Adrenal gland (tissue), 12 donors: Measurements from ENCODE around the gene GOT1. TPM values are rescaled to one million over a fixed set of nuclear protein-coding genes. Genes with fewer than 3 reads are reported as not detected.

Experiments used
- DNase-seq, 7 donors: peaks; one replicate each; pipeline ENCODE4 v3.0.0-alpha.2; 2019 to 2020
- H3K27ac ChIP-seq, 5 donors: fragments of 200-600 bp; sonication (generic) in 4 of 5; 1 replicate in 3 of 5; 2 replicates in 2 of 5; pipeline versions ENCODE4 v1.5.1 to v1.8.0; 2016 to 2020; ENCODE audit warnings: mild to moderate bottlenecking in 1 of 5
- H3K27me3 ChIP-seq: fragments of 200-600 bp; 2 replicates; pipeline ENCODE4 v1.8.0; 2021
- H3K36me3 ChIP-seq, 2 donors: fragments of 200-600 bp; replicated peaks in 1 of 2; 1 replicate in 1 of 2; 2 replicates in 1 of 2; pipeline versions ENCODE4 v1.5.1 to v1.8.0; 2018 to 2022
- H3K4me1 ChIP-seq, 2 donors: fragments of 200-600 bp; replicated peaks in 1 of 2; 1 replicate in 1 of 2; 2 replicates in 1 of 2; pipeline versions ENCODE4 v1.5.1 to v1.8.0; 2018 to 2021
- H3K4me3 ChIP-seq, 4 donors: fragments of 200-600 bp; sonication (generic) in 3 of 4; one replicate each; pipeline ENCODE4 v1.5.1; 2016 to 2018
- H3K9me3 ChIP-seq, 3 donors: fragments of 200-600 bp; sonication (generic) in 1 of 3; replicated peaks in 1 of 3; 1 replicate in 2 of 3; 2 replicates in 1 of 3; pipeline versions ENCODE4 v1.5.1 to v1.8.0; 2016 to 2021
- CTCF ChIP-seq, 6 experiments: fragments of 450-650 bp in 4 of 6; fragments of 200-600 bp in 2 of 6; sonication (generic) in 1 of 6; IDR thresholded peaks; 1 replicate in 5 of 6; 2 replicates in 1 of 6; pipeline versions ENCODE4 v1.5.1 to v1.8.0; 2016 to 2021; ENCODE audit warnings: antibody characterized with exemption in 6 of 6, mild to moderate bottlenecking in 2 of 6, moderate library complexity in 1 of 6
- POLR2A ChIP-seq, 2 donors: fragments of 450-650 bp; IDR thresholded peaks; one replicate each; pipeline ENCODE4 v1.6.1; 2017; ENCODE audit warnings: antibody characterized with exemption in 2 of 2, mild to moderate bottlenecking in 2 of 2, moderate library complexity in 1 of 2
- WGBS, 4 donors: extraction: QIAGEN DNeasy Blood & Tissue Kit in 2 of 4; methylation state at CpG; one replicate each; pipeline versions ENCODE4 v1.1.5 to v1.1.7; 2013 to 2017; 5-methylcytosine and 5-hydroxymethylcytosine counted together
- intact Hi-C, 2 donors: fragments of 100-400 bp; cut with DNase I; formaldehyde crosslinking; loops; one replicate each; pipeline versions ENCODE4 v1.14.1 to v1.15.0; 2022 to 2023
- polyA plus RNA-seq, 3 donors: library from polyadenylated mRNA; stranded (reverse); fragments of 200-250 nt in 2 of 3; fragments of 350-450 nt in 1 of 3; fragmentation: Illumina TruSeq in 1 of 3; extraction: RNeasy Lipid Tissue Mini Kit (QIAGEN cat#74804) in 1 of 3; gene quantifications; one replicate each; pipeline ENCODE4 v1.2.3, GENCODE V29; 2013 to 2014
- total RNA-seq, 9 donors: library from RNA; depleted of rRNA in 4 of 9; stranded (reverse); fragments of >200 nt in 4 of 9; fragments of 120-200 nt in 1 of 9; fragmentation: NEBNext Ultra II Directional in 1 of 9; extraction: Animal tissue kit (Norgen Biotek cat#: 25700) in 1 of 9; gene quantifications; one replicate each; pipeline versions ENCODE4 v1.1.0 to v1.2.4, GENCODE V29; 2013 to 2023
- donor health status: healthy with polysubstance abuse.
- donor health status: Bipolar disorder and iron deficiency.
- donor health status: DM: yes; HTN: yes; CAD: no.
- donor health status: DM: no; HTN: no; CAD: no.
- donor health status: DM: no; HTN: no; CAD: no.
- donor health status: DM: yes; HTN: yes; CAD: no.

Gene GOT1
- total and polyA plus RNA-seq, 12 donors, result 10.7 to 139 (median 29.8) TPM

GRCh38 chr10:99430116-99430450 lies 341 bp downstream of the GOT1 start:
- DNase-seq, result no peak
- H3K4me3 ChIP-seq, result peak overlapping the region; percentile 31 to 86 (median 65)
- no peaks in the 10 kb centered on the region for H3K9me3 ChIP-seq
- WGBS, 4 donors, result 7 to 11% (median 10%) methylated on average over 14 of the region's 14 CpGs
- H3K27ac ChIP-seq, result peak overlapping the region in 4 of 5 donors; percentile 34 to 98 (median 72)
- peaks cover 0 to 7% of the 10 kb centered on the region in 2 donors for H3K36me3 ChIP-seq
- TF ChIP-seq POLR2A (IDR thresholded peaks at IDR 0.05) (no peak), CTCF (IDR thresholded peaks at IDR 0.05) (no peak)
- intact Hi-C loops, result loop anchor here in 1 of 2 donors (10.0 kb wide), 1 partner anchor 185 kb away; no protein-coding TSS in a partner anchor
- H3K4me1 ChIP-seq, result peaks cover 20 to 36% of the 10 kb centered on the region in 2 donors
- H3K27me3 ChIP-seq, result no peaks in the 10 kb centered on the region

- TF ChIP-seq POLR2A (IDR thresholded peaks at IDR 0.05) (no peak), CTCF (IDR thresholded peaks at IDR 0.05) (no peak)
- peak overlapping the region in 1 of 5 donors; percentile 98 for H3K27ac ChIP-seq
- H3K36me3 ChIP-seq, result peaks cover 0 to 7% of the 10 kb centered on the region in 2 donors
- H3K4me1 ChIP-seq, result peaks cover 20 to 33% of the 10 kb centered on the region in 2 donors
- H3K4me3 ChIP-seq, result peak overlapping the region in 3 of 4 donors; percentile 31 to 86 (median 86)
- whole genome bisulfite sequencing, 4 donors, result 26 to 31% (median 29%) methylated on average over 6 of the region's 6 CpGs
- intact Hi-C loops, result loop anchor here in 1 of 2 donors (10.0 kb wide), 1 partner anchor 185 kb away; no protein-coding TSS in a partner anchor
- H3K9me3 ChIP-seq, result no peaks in the 10 kb centered on the region
- H3K27me3 ChIP-seq, result no peaks in the 10 kb centered on the region
- DNase-seq, result no peak
These were observed 818 bp downstream of the GOT1 start for GRCh38 chr10:99429517-99430095.

GRCh38 chr10:99427566-99428190 lies 2.7 kb downstream of the GOT1 start:
- no peaks in the 10 kb centered on the region for H3K27me3 ChIP-seq
- 67 to 75% (median 71%) methylated on average over 4 of the region's 4 CpGs for WGBS, 4 donors
- no peak overlapping the region for H3K27ac ChIP-seq
- H3K36me3 ChIP-seq, result no peaks in the 10 kb centered on the region
- H3K4me3 ChIP-seq, result no peak overlapping the region
- no peaks in the 10 kb centered on the region for H3K9me3 ChIP-seq
- no peak for TF ChIP-seq CTCF (IDR thresholded peaks at IDR 0.05)
- no peak for TF ChIP-seq POLR2A (IDR thresholded peaks at IDR 0.05)
- peak in 2 of 7 donors; percentile 23 to 37 for DNase-seq
- peaks cover 20 to 22% of the 10 kb centered on the region in 2 donors for H3K4me1 ChIP-seq
- intact Hi-C loops, result no loop called here

- Histone ChIP-seq H3K27me3 (no peaks in the 10 kb centered on the region), H3K9me3 (no peaks in the 10 kb centered on the region), H3K4me1 (peaks cover 12 to 13% of the 10 kb centered on the region in 2 donors), H3K36me3 (no peaks in the 10 kb centered on the region), H3K4me3 (no peak overlapping the region), H3K27ac (no peak overlapping the region)
- TF ChIP-seq POLR2A (IDR thresholded peaks at IDR 0.05), result no peak
- TF ChIP-seq CTCF (IDR thresholded peaks at IDR 0.05), result no peak
- 73 to 83% (median 79%) methylated on average over 3 of the region's 3 CpGs for WGBS, 4 donors
- intact Hi-C loops, result no loop called here
- DNase-seq, result no peak
These were observed 3.7 kb downstream of the GOT1 start for GRCh38 chr10:99426689-99427088.
